Spleen (tissue), 7 donors: ENCODE data around the gene PRSS2.
"Not testable (repeated sequence)": the region's sequence is repeated elsewhere in the genome, so short reads cannot be mapped to it uniquely, and the experiment has no call there.

Source experiments
- POLR2A ChIP-seq, 3 donors: fragments of 450-650 bp; IDR thresholded peaks; one replicate each; pipeline ENCODE4 v1.5.1; 2017; ENCODE audit warnings: antibody characterized with exemption in 3 of 3, mild to moderate bottlenecking in 1 of 3
- POLR2AphosphoS5 ChIP-seq, 3 donors: sonication (generic); formaldehyde crosslinking; IDR thresholded peaks; one replicate each; pipeline ENCODE4 v1.5.1; 2017; ENCODE audit warnings: antibody characterized with exemption in 3 of 3
- TF ChIP-seq, protein P1 (sequence below), 11 experiments: fragments of 200-600 bp in 7 of 11; fragments of 450-650 bp in 4 of 11; sonication (generic) in 4 of 11; IDR thresholded peaks in 8 of 11; conservative IDR thresholded peaks in 3 of 11; 1 replicate in 7 of 11; 2 replicates in 4 of 11; pipeline versions ENCODE4 v1.4.0 to v1.8.0; 2016 to 2021; ENCODE audit warnings: antibody characterized with exemption in 11 of 11, inconsistent platforms in 4 of 11, mild to moderate bottlenecking in 1 of 11
- donor health status: DM: no; HTN: no; CAD: no; lungs with moderate emphysema.
- donor health status: DM: no; HTN: no; CAD: no.
- donor health status: DM: no; HTN: no; CAD: no.

DNA sequence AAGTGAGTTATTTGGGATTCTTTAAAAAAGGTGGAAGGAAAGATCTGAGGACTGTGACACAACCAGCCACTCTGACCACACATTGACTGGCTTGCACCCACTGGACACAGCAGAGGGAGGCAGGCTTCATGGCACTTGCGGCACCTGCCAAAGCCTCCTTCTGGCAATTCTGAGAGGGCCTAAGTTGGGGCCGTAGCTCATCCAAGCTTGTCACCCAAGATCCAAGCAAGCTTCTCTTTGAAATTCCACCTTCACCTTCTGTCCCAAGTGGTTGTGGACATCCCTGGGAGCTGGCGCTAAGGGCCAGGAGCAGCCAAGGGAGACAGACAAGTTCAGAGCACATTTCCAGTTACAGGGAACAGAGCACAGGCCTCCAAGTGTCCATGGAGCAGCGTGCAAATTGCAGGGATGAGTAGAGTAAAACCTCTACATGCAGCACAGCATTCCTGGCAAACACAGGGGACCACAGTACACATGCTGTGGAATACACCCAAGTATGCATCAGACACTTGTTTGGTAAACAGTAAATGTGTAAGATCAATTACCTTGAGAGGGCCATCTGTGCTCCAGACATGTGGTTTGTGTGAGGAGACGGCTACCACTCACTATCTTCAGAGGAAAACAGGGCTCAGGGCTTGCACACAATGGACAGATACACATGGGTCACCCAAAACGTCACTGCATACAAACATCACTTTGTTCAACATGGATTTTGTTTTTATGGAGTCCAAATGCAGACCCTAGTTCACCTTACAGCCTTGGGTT, 4.8 kb downstream of the PRSS2 start:
- not testable (repeated sequence) for TF ChIP-seq POLR2AphosphoS5, POLR2A (IDR thresholded peaks at IDR 0.05)
- TF ChIP-seq, protein P1, sequence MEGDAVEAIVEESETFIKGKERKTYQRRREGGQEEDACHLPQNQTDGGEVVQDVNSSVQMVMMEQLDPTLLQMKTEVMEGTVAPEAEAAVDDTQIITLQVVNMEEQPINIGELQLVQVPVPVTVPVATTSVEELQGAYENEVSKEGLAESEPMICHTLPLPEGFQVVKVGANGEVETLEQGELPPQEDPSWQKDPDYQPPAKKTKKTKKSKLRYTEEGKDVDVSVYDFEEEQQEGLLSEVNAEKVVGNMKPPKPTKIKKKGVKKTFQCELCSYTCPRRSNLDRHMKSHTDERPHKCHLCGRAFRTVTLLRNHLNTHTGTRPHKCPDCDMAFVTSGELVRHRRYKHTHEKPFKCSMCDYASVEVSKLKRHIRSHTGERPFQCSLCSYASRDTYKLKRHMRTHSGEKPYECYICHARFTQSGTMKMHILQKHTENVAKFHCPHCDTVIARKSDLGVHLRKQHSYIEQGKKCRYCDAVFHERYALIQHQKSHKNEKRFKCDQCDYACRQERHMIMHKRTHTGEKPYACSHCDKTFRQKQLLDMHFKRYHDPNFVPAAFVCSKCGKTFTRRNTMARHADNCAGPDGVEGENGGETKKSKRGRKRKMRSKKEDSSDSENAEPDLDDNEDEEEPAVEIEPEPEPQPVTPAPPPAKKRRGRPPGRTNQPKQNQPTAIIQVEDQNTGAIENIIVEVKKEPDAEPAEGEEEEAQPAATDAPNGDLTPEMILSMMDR (IDR thresholded peaks at IDR 0.05 in 8 of 11, conservative IDR thresholded peaks at IDR 0.05 in 3 of 11), result not testable (repeated sequence)
